ELR (cell line): ENCODE results near the gene TES.
"Not testable (repeated sequence)": the region's sequence is repeated elsewhere in the genome, so short reads cannot be mapped to it uniquely, and the experiment has no call there.

Source experiments
- DNase-seq: peaks from one replicate; pipeline ENCODE4 v3.0.0-alpha.2; 2015; ENCODE audit warnings: low read depth

TES gene

GRCh38 chr7:116290740-116291139 is 80.4 kb downstream of the TES start:
- no peak for DNase-seq

GRCh38 chr7:116291937-116292336 is 81.6 kb downstream of the TES start:
- DNase-seq: no peak

GRCh38 chr7:116292381-116292780 is 82.0 kb downstream of the TES start:
- no peak for DNase-seq

- peak; percentile 15 for DNase-seq
These were observed 82.8 kb downstream of the TES start for GRCh38 chr7:116293139-116293538.

GRCh38 chr7:116293633-116294032 is 83.3 kb downstream of the TES start:
- no peak for DNase-seq

GRCh38 chr7:116295903-116296302 is 85.6 kb downstream of the TES start:
- not testable (repeated sequence) for DNase-seq

GRCh38 chr7:116298055-116298454 is 87.7 kb downstream of the TES start:
- DNase-seq: no peak

- DNase-seq: no peak
These were observed 88.2 kb downstream of the TES start for GRCh38 chr7:116298576-116298975.

- no peak for DNase-seq
These were observed 95.4 kb downstream of the TES start for GRCh38 chr7:116305485-116306408.

GRCh38 chr7:116306409-116307048 is 96.2 kb downstream of the TES start:
- no peak for DNase-seq

- DNase-seq: no peak
These were observed 96.9 kb downstream of the TES start for GRCh38 chr7:116307253-116307652.
